ENCODE results near the gene ZNF343. TPM values are rescaled to one million over a fixed set of nuclear protein-coding genes. Genes with fewer than 3 reads are reported as not detected.

Gene ZNF343
- total and polyA plus RNA-seq, 2 donors (not counting 3 experiments of a cell fraction or from before 2014, with no cell fraction given): 4.7 to 7.9 TPM

DNA sequence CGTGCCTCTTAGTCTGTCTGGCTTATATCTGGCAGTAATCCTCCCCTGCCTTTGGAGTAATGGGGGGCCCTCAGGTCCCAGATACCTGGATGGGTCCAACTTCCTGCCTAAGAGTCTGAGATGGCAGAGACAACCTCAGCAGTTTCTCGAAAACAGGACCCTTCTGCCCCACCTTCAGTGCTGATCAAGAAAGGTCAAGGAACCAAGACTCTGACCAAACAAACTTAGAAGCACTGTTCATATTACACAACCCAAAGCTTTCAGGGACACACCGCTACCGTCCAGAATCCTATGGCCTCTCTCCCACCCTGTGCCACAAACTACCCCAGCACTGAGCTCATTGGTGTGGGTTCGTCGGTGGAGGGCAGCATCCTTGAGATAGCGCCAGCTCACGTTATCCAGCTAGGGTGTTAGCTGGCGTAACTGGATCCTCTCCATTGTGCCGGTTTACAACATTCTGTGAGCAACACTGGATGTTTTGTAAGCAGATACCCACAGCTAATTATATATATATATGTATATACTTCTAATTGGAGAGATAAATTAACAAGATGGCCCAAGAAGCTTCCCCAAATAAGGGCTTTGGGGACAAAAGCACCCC is 20.1 kb upstream of the ZNF343 start:
- Histone ChIP-seq H3K27ac (ENCODE audit: insufficient read depth, low read depth, low read length) (no peak overlapping the region), H3K4me2 (ENCODE audit: insufficient read depth, low read length) (no peak overlapping the region), H3K4me3 (replicated peaks in 1 of 3; ENCODE audit: insufficient read depth in 1 of 3, low read depth in 1 of 3, low read length in 3 of 3) (no peak overlapping the region), H2AFZ (ENCODE audit: low read depth, low read length) (no peak overlapping the region), H3K9me1 (replicated peaks; ENCODE audit: control insufficient read depth, extremely low read depth, insufficient read depth, low read length) (no peaks in the 10 kb centered on the region), H3K27me3 (ENCODE audit: control insufficient read depth in 2 of 2, insufficient read depth in 2 of 2, low read length in 2 of 2) (peaks cover 13 to 21% of the 10 kb centered on the region in 2 experiments), H4K20me1 (replicated peaks; ENCODE audit: control insufficient read depth, extremely low read depth, insufficient read depth, low read length) (no peaks in the 10 kb centered on the region), H3K79me2 (ENCODE audit: control insufficient read depth, insufficient read depth, low read length) (no peaks in the 10 kb centered on the region), H3K36me3 (ENCODE audit: control insufficient read depth in 2 of 2, extremely low read depth in 1 of 2, insufficient read depth in 2 of 2, low read length in 2 of 2) (no peaks in the 10 kb centered on the region), H3K4me1 (ENCODE audit: control insufficient read depth, extremely low read depth, insufficient read depth, low read length) (peaks cover 6% of the 10 kb centered on the region), H3K9ac (replicated peaks; ENCODE audit: extremely low read depth, insufficient read depth, low read length) (no peak overlapping the region), H3K9me3 (replicated peaks; ENCODE audit: control insufficient read depth, insufficient read depth, low read length) (no peaks in the 10 kb centered on the region)
- dilution Hi-C loops (cut with MboI; ENCODE audit: extremely low pct_ligation_motif_present, low sequenced_read_pairs) (no loop called here), intact Hi-C loops (cut with micrococcal nuclease) (no loop called here)
- ChIA-PET CTCF (interaction anchor here (0.8 to 2.3 kb wide), 2 partner anchors 9 to 118 kb away, joined by 3 to 10 read pairs; no protein-coding TSS in a partner anchor), POLR2A (no interaction called here)
- no peak for DNase-seq (ENCODE audit: low read depth, low spot score)
- no TSS peak for BruUV-seq (replicated peaks)
- TF ChIP-seq POLR2AphosphoS5 (IDR thresholded peaks at IDR 0.05; ENCODE audit: insufficient read depth, low read depth, low read length) (no peak), EZH2 (IDR thresholded peaks at IDR 0.05; ENCODE audit: borderline replicate concordance, low read depth, low read length, severe bottlenecking) (no peak), GATA2 (IDR thresholded peaks at IDR 0.05; ENCODE audit: insufficient read depth, insufficient read length, low read depth, low read length) (no peak), FOS (IDR thresholded peaks at IDR 0.05; ENCODE audit: borderline replicate concordance, insufficient read depth, low read length) (no peak), JUN (IDR thresholded peaks at IDR 0.05; ENCODE audit: borderline replicate concordance, insufficient read depth, insufficient read length, low read depth) (no peak), POLR2A (IDR thresholded peaks at IDR 0.05; ENCODE audit: low read depth, low read length) (no peak), MYC (IDR thresholded peaks at IDR 0.05; ENCODE audit: low read depth, low read length) (no peak)
- TF ChIP-seq, protein P1, sequence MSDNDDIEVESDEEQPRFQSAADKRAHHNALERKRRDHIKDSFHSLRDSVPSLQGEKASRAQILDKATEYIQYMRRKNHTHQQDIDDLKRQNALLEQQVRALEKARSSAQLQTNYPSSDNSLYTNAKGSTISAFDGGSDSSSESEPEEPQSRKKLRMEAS (IDR thresholded peaks at IDR 0.05; ENCODE audit: insufficient read depth, insufficient read length): no peak
- TF ChIP-seq, protein P2, sequence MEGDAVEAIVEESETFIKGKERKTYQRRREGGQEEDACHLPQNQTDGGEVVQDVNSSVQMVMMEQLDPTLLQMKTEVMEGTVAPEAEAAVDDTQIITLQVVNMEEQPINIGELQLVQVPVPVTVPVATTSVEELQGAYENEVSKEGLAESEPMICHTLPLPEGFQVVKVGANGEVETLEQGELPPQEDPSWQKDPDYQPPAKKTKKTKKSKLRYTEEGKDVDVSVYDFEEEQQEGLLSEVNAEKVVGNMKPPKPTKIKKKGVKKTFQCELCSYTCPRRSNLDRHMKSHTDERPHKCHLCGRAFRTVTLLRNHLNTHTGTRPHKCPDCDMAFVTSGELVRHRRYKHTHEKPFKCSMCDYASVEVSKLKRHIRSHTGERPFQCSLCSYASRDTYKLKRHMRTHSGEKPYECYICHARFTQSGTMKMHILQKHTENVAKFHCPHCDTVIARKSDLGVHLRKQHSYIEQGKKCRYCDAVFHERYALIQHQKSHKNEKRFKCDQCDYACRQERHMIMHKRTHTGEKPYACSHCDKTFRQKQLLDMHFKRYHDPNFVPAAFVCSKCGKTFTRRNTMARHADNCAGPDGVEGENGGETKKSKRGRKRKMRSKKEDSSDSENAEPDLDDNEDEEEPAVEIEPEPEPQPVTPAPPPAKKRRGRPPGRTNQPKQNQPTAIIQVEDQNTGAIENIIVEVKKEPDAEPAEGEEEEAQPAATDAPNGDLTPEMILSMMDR (IDR thresholded peaks at IDR 0.05; ENCODE audit: extremely low read depth in 1 of 2, insufficient read depth in 1 of 2, low read depth in 1 of 2, low read length in 2 of 2): no peak
- no peak for FAIRE-seq
